CD4-positive, alpha-beta T cell treated with Interleukin-15 for 1 hour (primary cell): Measurements from ENCODE around the gene EBF3.

Experiments used
- DNase-seq: peaks from one replicate; pipeline ENCODE4 v3.0.0-alpha.2; 2020

EBF3 gene

DNA sequence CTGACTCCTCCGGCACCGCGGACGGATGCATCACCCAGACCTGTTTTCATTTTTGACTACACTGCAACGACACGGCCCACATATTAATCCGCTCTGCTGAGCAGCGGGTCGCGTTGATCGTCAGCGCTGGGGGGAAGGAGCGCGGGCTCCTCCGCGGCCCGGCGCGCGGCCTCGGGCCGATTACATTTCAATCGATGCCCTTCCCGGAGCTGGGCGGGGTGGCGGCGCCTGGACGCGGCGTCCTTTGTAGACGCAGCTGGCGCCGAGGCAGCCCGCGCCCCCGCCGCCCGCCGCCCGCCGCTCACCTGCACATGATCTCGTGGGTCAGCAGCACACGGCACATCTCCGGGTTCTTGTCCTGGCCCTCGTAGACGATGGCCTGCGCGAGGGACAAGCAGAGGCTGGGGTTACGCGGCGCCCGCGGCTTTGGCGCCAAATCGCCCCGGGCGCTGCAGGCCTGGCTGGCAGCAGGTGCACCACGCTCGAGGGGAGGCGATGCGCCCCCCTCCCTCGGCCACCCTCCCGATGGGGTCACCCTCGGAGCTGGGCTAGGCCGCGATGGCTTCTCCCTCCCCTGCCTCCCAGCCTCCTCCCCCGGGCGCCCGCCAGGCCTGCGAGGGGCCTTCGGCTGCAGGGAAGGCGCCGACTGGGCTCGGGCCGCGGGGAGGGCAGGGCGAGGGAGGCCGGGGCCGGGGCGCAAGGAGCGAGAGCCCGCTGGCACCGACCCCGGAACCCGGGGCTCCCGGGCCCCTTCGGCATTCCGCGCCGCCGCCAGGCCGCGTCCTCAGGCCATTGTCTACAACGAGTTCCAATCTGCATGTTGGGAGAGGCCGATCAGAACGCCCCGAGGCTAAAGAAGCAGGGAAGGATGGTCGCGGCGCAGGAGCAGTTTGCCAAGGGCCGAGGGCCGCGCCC lies 5.2 kb downstream of the EBF3 start:
- DNase-seq = no peak

- no peak for DNase-seq
These were observed 5.9 kb downstream of the EBF3 start for GRCh38 chr10:129958148-129958628.

GRCh38 chr10:129956876-129957673 lies 7.0 kb downstream of the EBF3 start:
- DNase-seq = no peak

- DNase-seq = no peak
These were observed 7.8 kb downstream of the EBF3 start for GRCh38 chr10:129956286-129956670.

- no peak for DNase-seq
These were observed 8.3 kb downstream of the EBF3 start for GRCh38 chr10:129955601-129956285.

- DNase-seq = no peak
These were observed 9.4 kb downstream of the EBF3 start for GRCh38 chr10:129954492-129955315.

DNA sequence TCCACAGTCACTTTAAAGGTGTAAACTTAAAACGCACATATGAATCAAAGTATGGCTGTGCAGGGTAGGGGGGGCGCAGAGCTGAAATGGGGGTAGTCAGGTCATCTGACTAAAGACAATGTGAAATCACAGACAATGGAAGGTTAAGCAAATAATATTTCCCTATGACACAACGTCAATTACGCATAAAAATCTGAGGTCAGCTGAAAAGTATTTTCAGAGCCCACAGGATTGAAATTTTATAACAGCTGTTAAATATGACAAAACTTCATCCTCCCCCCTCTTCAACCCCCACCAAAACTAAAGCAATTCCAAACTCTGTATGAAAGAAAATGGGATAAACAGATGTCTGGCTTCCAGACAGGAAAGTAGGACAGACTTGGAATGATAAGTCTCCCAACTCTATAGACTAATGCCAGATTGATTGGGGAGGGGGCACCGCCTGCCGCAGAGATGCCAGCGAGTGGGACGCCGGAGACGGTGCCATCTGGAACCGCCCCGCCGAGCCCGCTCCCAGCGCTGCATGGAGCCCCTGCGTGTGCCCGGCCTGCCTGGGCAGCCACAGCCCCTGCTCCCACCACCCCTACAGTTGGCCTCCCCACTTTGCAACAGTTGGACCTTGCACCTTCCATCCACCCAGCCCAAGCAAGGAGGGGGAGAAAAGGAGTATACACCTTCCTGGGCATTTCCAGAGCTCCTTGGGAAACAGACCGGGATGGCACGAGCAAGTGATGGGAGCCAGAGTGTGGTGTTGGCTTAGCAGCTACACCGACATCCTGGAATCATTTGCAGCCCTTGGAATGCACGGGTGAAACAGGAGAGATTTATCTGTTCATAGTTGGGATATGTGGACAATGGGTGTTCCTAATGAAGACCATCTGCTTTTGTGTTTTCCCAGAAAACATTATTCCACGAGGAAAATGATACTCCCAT lies 10.7 kb downstream of the EBF3 start:
- DNase-seq = no peak

- DNase-seq = no peak
These were observed 11.5 kb downstream of the EBF3 start for GRCh38 chr10:129952378-129953118.

GRCh38 chr10:129951970-129952265 lies 12.2 kb downstream of the EBF3 start:
- DNase-seq = no peak

- DNase-seq = no peak
These were observed 12.7 kb downstream of the EBF3 start for GRCh38 chr10:129951101-129951969.

DNA sequence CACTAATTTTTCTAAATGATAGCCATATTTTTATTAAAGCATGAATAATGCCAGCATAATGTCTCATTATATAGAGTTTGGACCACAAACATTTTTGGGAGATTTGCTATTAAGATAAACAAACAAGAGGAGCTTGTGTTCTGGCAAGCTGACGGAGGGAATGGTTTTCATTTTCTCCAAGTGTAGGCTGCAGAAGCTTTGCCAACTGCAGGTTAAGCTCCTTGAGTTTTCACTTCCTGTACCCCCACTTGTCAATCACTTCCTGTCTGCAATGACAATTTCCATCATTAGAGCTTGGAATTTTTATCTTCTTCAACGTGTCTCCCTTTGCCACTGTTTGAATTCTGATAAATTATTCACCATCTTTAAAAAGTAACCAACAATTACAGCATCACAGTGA lies 13.4 kb downstream of the EBF3 start:
- no peak for DNase-seq

DNA sequence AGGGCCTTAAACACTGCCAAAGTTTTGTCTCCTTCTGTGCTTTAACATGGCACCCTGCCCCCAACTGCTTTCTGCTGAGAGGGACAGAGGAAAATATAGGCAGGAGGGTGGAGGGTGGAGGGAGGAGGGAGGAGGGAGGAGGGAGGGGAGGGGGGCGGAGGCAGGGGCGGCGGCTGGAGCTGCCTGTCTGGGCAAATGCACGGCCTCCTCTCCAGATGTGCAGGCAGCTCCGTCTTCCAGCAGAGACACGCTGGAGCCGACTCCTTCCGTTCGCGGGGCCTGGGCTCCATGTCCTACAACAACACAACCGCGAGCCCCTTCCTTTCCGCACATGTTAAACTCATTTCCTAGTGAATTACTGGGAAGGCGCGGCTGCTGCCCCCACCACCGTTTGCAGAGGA lies 14.2 kb downstream of the EBF3 start:
- no peak for DNase-seq

DNA sequence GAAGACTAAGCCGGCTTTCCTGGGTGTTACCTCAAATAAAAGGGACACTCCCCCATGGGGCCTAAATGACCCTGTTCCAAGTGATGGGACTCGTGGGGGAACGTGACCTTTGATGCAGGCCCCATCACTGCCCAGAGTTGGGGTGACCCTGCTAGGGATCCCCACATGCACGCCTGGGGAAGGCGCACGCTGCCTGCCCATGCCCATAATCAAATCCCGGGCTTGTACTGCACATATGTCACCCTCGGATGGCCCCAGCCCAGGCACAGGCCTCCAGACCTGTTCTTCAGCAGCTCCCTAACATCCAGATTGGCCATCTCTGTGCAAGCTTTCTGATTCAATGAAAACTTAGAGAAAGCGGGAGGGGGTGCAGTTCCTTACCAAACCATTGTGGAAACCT lies 14.7 kb downstream of the EBF3 start:
- DNase-seq = no peak

- no peak for DNase-seq
These were observed 17.2 kb downstream of the EBF3 start for GRCh38 chr10:129946859-129947258.

GRCh38 chr10:129945941-129946760 lies 17.9 kb downstream of the EBF3 start:
- no peak for DNase-seq

GRCh38 chr10:129945526-129945925 lies 18.5 kb downstream of the EBF3 start:
- DNase-seq = no peak

- no peak for DNase-seq
These were observed 19.0 kb downstream of the EBF3 start for GRCh38 chr10:129945064-129945463.

DNA sequence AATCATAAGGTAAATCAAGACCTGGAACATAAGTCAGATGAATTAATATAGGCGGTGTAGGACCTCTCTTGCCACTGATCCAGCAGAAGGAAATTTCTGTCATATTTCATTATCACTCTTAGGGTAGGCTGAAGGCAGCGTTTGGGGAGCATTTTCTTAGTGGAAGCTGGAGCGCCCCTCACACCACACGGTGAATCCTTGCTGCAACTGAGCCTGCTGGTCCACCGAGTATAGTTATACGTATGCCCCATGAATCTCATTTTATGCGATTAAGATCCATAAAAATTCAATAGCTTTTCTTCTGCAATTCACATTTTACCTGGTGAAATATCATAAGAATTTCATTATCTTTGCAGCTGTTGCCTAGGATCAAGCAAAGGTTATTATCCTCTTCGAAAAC lies 19.6 kb downstream of the EBF3 start:
- DNase-seq = no peak
